Vagina (tissue), 2 donors: ENCODE data around the gene KCTD20.

Source experiments
- CTCF ChIP-seq, 3 experiments: fragments of 450-650 bp in 2 of 3; fragments of 200-600 bp in 1 of 3; sonication (generic) in 1 of 3; IDR thresholded peaks; one replicate each; pipeline ENCODE4 v1.5.1; 2017 to 2019; ENCODE audit warnings: antibody characterized with exemption in 3 of 3, mild to moderate bottlenecking in 2 of 3, moderate library complexity in 2 of 3
- POLR2A ChIP-seq, 2 donors: fragments of 450-650 bp; IDR thresholded peaks; one replicate each; pipeline ENCODE4 v1.6.1; 2017; ENCODE audit warnings: antibody characterized with exemption in 2 of 2, mild to moderate bottlenecking in 2 of 2, moderate library complexity in 2 of 2

DNA sequence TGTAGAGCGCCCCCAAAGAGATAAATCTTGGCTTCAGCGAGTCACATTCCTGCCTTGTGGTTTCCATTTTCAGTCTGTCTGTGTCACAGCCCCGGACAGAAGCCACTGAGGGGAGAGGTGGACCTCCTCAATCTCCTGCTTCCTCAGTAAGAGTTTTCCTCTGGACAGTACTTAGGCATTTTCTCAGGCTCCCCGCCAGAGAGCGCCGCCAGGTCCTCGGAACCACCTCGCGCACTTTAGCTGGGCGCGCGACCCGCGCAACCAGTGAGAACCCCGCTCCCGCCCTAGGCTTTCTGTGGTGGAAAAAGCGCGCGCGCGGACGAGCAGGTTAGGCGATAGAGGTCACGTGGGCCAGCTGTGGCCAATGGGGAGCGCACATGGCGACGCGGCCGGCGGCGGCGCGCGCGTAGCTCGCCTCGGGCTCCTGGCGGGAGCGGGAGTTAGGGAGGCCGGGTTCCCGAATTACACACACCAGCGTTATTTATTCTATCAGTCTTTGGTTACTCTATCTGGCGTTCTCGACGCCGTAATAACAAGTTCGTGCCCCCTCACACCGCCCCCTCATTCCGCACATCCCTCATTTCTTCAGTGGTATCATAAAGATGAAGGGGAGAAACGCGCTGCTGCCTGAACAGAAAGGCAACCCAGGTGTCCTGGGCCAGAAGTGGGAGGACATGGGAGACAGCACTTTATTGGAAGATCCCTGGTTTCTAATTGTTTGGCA lies 19.5 kb upstream of the KCTD20 start:
- TF ChIP-seq POLR2A (IDR thresholded peaks at IDR 0.05) (peak in 1 of 2 donors; percentile 18), CTCF (IDR thresholded peaks at IDR 0.05) (peak in 2 of 3 experiments; percentile 36 to 48)
